ENCODE results near the gene UCHL3. TPM values are rescaled to one million over a fixed set of nuclear protein-coding genes. Genes with fewer than 3 reads are reported as not detected.

UCHL3 gene
- total RNA-seq, 1 donor from 2014 or later: 29.5 TPM

DNA sequence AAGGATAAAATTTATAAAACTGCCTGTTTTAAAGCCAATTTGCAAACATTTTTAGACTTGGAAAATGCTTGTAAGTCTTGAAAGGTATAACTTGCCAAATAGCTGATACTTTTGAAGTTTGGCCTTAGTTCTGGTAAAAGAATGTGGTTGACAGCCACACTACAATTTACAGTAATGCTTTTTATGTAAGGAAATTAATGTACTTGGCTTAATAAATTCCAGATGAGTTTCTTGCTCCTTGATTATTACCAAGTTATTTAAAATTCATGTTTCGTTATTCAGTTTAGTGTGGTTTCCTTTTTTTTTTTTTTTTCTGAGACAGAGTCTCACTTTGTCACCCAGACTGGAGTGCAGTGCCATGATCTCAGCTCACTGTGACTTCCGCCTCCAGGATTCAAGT lies 101.4 kb downstream of the UCHL3 start:
- intact Hi-C loops (cut with DNase I): no loop called here
- no peak for DNase-seq (ENCODE audit: low spot score)
- ATAC-seq: no peak

DNA sequence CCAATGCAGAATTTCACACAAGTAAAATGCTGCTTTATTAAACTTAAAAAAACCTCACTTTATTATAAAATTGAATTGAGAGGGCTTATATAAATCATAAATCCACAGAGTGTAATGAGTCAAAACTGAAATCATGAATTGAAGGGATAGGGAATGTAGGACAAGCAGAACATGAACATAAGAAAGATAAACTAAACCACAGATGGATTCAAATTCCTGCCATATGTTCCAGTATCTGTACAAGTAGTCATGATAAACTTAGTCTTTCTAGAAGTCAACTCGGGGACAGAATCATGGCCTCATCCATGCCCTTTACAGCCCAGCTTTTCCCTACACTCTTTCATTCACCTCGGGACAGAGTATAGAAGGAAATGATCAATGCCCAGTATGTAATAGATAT lies 103.1 kb downstream of the UCHL3 start:
- DNase-seq (ENCODE audit: low spot score): no peak
- intact Hi-C loops (cut with DNase I): no loop called here
- ATAC-seq: no peak

Other genes with a start within 250 kb of the UCHL3 start
- gene TBC1D4, start 67.6 kb upstream of the UCHL3 start, total RNA-seq: 19.6 TPM
- 149 TPM for gene COMMD6, start 11.9 kb upstream of the UCHL3 start, total RNA-seq
- 249 TPM for gene LMO7, start 86.5 kb downstream of the UCHL3 start, total RNA-seq

Measured in sciatic nerve (tissue), 2 donors.